H1 (cell line): ENCODE results near the gene GLMP. TPM values are rescaled to one million over a fixed set of nuclear protein-coding genes. Genes with fewer than 3 reads are reported as not detected.

Experiments
- GTF2F1 ChIP-seq: IDR thresholded peaks from 2 replicates; pipeline ENCODE4 v1.6.1; 2012; ENCODE audit warnings: low read depth, low read length, improper control_type of control experiment, borderline replicate concordance
- NRF1 ChIP-seq: IDR thresholded peaks from 2 replicates; pipeline ENCODE4 v1.6.1; 2011; ENCODE audit warnings: mild to moderate bottlenecking, low read depth, low read length, improper control_type of control experiment
- POU5F1 ChIP-seq: IDR thresholded peaks from 2 replicates; pipeline ENCODE4 v1.6.1; 2011; ENCODE audit warnings: low read depth, mild to moderate bottlenecking, low read length, moderate library complexity
- RNF2 ChIP-seq: fragments of 200-900, 300-1000 bp; sonication (generic); IDR thresholded peaks from 2 replicates; pipeline ENCODE4 v1.7.1; 2016; ENCODE audit warnings: borderline replicate concordance, low read depth, mild to moderate bottlenecking, antibody characterized with exemption, low read length; ENCODE audit not compliant: poor library complexity, severe bottlenecking; ENCODE audit errors: missing control alignments
- SP4 ChIP-seq: IDR thresholded peaks from 2 replicates; pipeline ENCODE4 v1.6.1; 2012; ENCODE audit warnings: low read length, inconsistent platforms
- USF2 ChIP-seq: IDR thresholded peaks from 2 replicates; pipeline ENCODE4 v1.6.1; 2011; ENCODE audit warnings: low read length, improper control_type of control experiment
- polyA plus RNA-seq, 7 experiments: library from polyadenylated mRNA; depleted of rRNA in 3 of 7; stranded (reverse) in 5 of 7; unstranded in 2 of 7; fragments of >200 nt in 5 of 7; fragments of 200-250 nt in 2 of 7; gene quantifications; 1 replicate in 5 of 7; 2 replicates in 1 of 7; 4 replicates in 1 of 7; pipeline versions ENCODE4 v1.2.1 to v1.2.3, GENCODE V29; 2011 to 2013; ENCODE audit warnings: missing spikeins in 2 of 7, mixed read lengths in 2 of 7
- total RNA-seq: library from RNA; stranded (reverse); fragmentation: NEBNext Ultra II Directional; extraction: Animal tissue kit (Norgen Biotek cat#: 25700); gene quantifications from 2 replicates; pipeline ENCODE4 v1.2.1, GENCODE V29; 2021
- TF ChIP-seq, protein P1 (sequence below): IDR thresholded peaks from 2 replicates; pipeline ENCODE4 v1.6.1; 2012; ENCODE audit warnings: inconsistent platforms

The GLMP gene
- total and polyA plus RNA-seq, 2 of the 8 experiments (the other 6 are each of a cell fraction or from before 2014, with no cell fraction given), result 48.1 to 59.5 TPM

DNA sequence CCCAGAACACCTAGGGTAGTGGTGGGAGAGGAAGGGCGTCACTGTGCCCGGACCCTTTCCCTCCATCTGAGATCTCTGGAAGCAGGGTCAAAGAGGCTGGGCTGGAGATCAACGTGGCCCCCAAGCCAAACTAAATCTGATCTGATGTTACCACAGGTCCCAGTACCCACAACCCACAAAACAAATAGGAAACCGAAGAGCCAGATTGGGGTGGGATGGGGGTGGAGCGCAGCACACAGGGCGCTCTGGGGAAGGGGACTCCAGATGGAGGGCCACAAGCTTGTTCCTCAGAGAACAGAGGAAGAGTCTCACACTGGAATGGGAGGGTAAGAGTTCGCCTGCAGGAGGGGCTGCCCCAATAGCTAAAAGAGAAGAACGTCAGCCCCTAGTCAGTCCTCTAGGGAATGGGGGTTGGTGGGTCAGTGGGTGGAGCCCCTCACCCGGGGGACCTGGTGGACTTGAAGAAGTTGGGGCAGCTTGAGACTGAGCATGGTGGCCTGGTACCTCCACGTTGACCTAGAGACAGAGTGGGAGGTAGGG is 49.2 kb downstream of the GLMP start (continued):
- TF ChIP-seq, protein P1, sequence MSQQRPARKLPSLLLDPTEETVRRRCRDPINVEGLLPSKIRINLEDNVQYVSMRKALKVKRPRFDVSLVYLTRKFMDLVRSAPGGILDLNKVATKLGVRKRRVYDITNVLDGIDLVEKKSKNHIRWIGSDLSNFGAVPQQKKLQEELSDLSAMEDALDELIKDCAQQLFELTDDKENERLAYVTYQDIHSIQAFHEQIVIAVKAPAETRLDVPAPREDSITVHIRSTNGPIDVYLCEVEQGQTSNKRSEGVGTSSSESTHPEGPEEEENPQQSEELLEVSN, result no peak
- TF ChIP-seq SP4 (no peak), RNF2 (no peak), NRF1 (no peak), GTF2F1 (no peak), USF2 (no peak), POU5F1 (no peak)
